HepG2 (cell line): ENCODE measurements around the gene EOGT. TPM values are rescaled to one million over a fixed set of nuclear protein-coding genes. Genes with fewer than 3 reads are reported as not detected.

ENCODE experiments used
- ATAC-seq: fragments of 200-7000 bp; cut with Tn5 transposase; 3 replicates; pipeline ENCODE4 v1.9.1; 2020; ENCODE audit warnings: mild to moderate bottlenecking, moderate library complexity
- BruUV-seq: library from RNA; stranded (reverse); fragments of 400-500 nt; replicated peaks from 2 replicates; lab custom pipeline; 2021; lab: Mats Ljungman, UMichigan
- CTCF ChIA-PET: fragments of 300-600 bp; formaldehyde crosslinking; extraction: SDS; loops from one replicate; lab custom pipeline; 2021; ENCODE audit warnings: low total read pairs, inconsistent platforms, low intra/inter-chr PET ratio; lab: Yijun Ruan, JAX
- POLR2A ChIA-PET: fragments of 350-600 bp; sonication (Branson Sonifier 250); formaldehyde crosslinking; loops from one replicate; lab custom pipeline; 2020; ENCODE audit warnings: antibody characterized with exemption, inconsistent platforms; lab: Yijun Ruan, JAX
- DNase-seq: peaks from one replicate; pipeline ENCODE4 v3.0.0-alpha.2; 2015; ENCODE audit warnings: low spot score
- FAIRE-seq: peaks from 3 replicates; lab custom pipeline; 2011; peaks lifted over from hg19 to GRCh38; lab: Jason Lieb, UNC
- H2AFZ ChIP-seq: one replicate; pipeline ENCODE4 v1.6.1; 2011; ENCODE audit warnings: low read length, inconsistent platforms
- H3K27ac ChIP-seq: fragments of 300-600 bp; 3 replicates; pipeline ENCODE4 v1.8.0; 2011; ENCODE audit warnings: mixed run types, mild to moderate bottlenecking, mixed read lengths, low read length, inconsistent platforms; ENCODE audit not compliant: insufficient read depth; ENCODE audit errors: extremely low read length
- H3K27me3 ChIP-seq, 2 experiments: fragments of 200-600 bp in 1 of 2; 2 replicates in 1 of 2; 3 replicates in 1 of 2; pipeline versions ENCODE4 v1.6.0 to v1.8.0; 2011; ENCODE audit warnings: low read length in 2 of 2, mild to moderate bottlenecking in 2 of 2, moderate library complexity in 2 of 2, inconsistent platforms in 1 of 2; ENCODE audit not compliant: insufficient read depth in 2 of 2, control insufficient read depth in 1 of 2
- H3K36me3 ChIP-seq, 2 experiments: fragments of 200-600 bp in 1 of 2; replicated peaks in 1 of 2; 2 replicates in 1 of 2; 3 replicates in 1 of 2; pipeline versions ENCODE4 v1.5.1 to v1.8.0; 2011; ENCODE audit warnings: low read length in 2 of 2, inconsistent platforms in 1 of 2; ENCODE audit not compliant: insufficient read depth in 2 of 2, control insufficient read depth in 1 of 2
- H3K4me1 ChIP-seq: 2 replicates; pipeline ENCODE4 v1.5.1; 2012; ENCODE audit warnings: low read length, inconsistent platforms; ENCODE audit not compliant: insufficient read depth
- H3K4me2 ChIP-seq: 2 replicates; pipeline ENCODE4 v1.6.0; 2011; ENCODE audit warnings: low read depth, low read length, inconsistent platforms
- H3K4me3 ChIP-seq, 3 experiments: fragments of 200-600 bp in 1 of 3; sonication (generic), shearing (Covaris generic) in 1 of 3; replicated peaks in 1 of 3; 2 replicates each; pipeline ENCODE4 v1.5.1; 2011 to 2016; ENCODE audit warnings: low read length in 3 of 3, inconsistent platforms in 2 of 3, low read depth in 2 of 3, mild to moderate bottlenecking in 2 of 3, control low read depth in 1 of 3, mixed read lengths in 1 of 3; ENCODE audit not compliant: insufficient read depth in 1 of 3
- H3K79me2 ChIP-seq: one replicate; pipeline ENCODE4 v1.6.1; 2011; ENCODE audit warnings: low read length, inconsistent platforms; ENCODE audit not compliant: insufficient read depth
- H3K9ac ChIP-seq: 2 replicates; pipeline ENCODE4 v1.6.0; 2011; ENCODE audit warnings: mild to moderate bottlenecking, low read depth, low read length, inconsistent platforms; ENCODE audit not compliant: insufficient read depth
- H3K9me3 ChIP-seq: 2 replicates; pipeline ENCODE4 v1.5.1; 2012; ENCODE audit warnings: mild to moderate bottlenecking, low read length
- H4K20me1 ChIP-seq: 2 replicates; pipeline ENCODE4 v1.6.0; 2011; ENCODE audit warnings: inconsistent platforms, mild to moderate bottlenecking, low read length, moderate library complexity; ENCODE audit not compliant: insufficient read depth
- ARID4A ChIP-seq: sonication (generic); formaldehyde crosslinking; IDR thresholded peaks from 2 replicates; pipeline ENCODE4 v1.5.0; 2020; ENCODE audit warnings: mild to moderate bottlenecking, missing genetic modification reagents, borderline replicate concordance
- ATAD3A ChIP-seq: sonication (generic); formaldehyde crosslinking; IDR thresholded peaks from 2 replicates; pipeline ENCODE4 v1.4.0; 2020; ENCODE audit warnings: missing genetic modification reagents
- EHMT2 ChIP-seq: fragments of 200-600 bp; sonication (generic); IDR thresholded peaks from 2 replicates; pipeline ENCODE4 v1.7.0; 2017; ENCODE audit warnings: antibody characterized with exemption, low read depth, low read length, borderline replicate concordance
- TCF7L2 ChIP-seq: IDR thresholded peaks from 2 replicates; pipeline ENCODE4 v1.6.1; 2011; ENCODE audit warnings: mild to moderate bottlenecking, low read depth, low read length, moderate library complexity
- ZBTB20 ChIP-seq: sonication (generic); formaldehyde crosslinking; IDR thresholded peaks from 2 replicates; pipeline ENCODE4 v1.8.1; 2023; ENCODE audit warnings: missing genetic modification reagents, low read depth, mild to moderate bottlenecking, borderline replicate concordance
- ZNF557 ChIP-seq: sonication (generic); formaldehyde crosslinking; IDR thresholded peaks from 2 replicates; pipeline ENCODE4 v1.4.0; 2020; ENCODE audit warnings: missing genetic modification reagents
- ZNF562 ChIP-seq: sonication (generic); formaldehyde crosslinking; IDR thresholded peaks from 2 replicates; pipeline ENCODE4 v1.8.0; 2022; ENCODE audit warnings: missing genetic modification reagents, borderline replicate concordance
- ZNF691 ChIP-seq: sonication (generic); formaldehyde crosslinking; IDR thresholded peaks from 2 replicates; pipeline ENCODE4 v1.4.0; 2020; ENCODE audit warnings: missing genetic modification reagents, low read depth, mild to moderate bottlenecking, borderline replicate concordance
- ZNF777 ChIP-seq: sonication (generic); formaldehyde crosslinking; IDR thresholded peaks from 2 replicates; pipeline ENCODE4 v1.4.0; 2020; ENCODE audit warnings: missing genetic modification reagents
- WGBS: methylation state at CpG from one replicate; pipeline ENCODE4 v1.1.6; 2017; ENCODE audit warnings: low lambda C conversion rate; 5-methylcytosine and 5-hydroxymethylcytosine counted together
- in situ Hi-C: cut with HindIII; loops from 2 replicates; pipeline ENCODE4 v1.10.0; 2017; ENCODE audit warnings: low pct_unique_long_range_greater_than_20kb; ENCODE audit not compliant: extremely low pct_ligation_motif_present
- intact Hi-C: fragments of 100-400 bp; cut with micrococcal nuclease; formaldehyde crosslinking; loops from one replicate; pipeline ENCODE4 v1.10.0; 2022; ENCODE audit not compliant: unreplicated experiment
- polyA plus RNA-seq, 8 experiments: library from polyadenylated mRNA; depleted of rRNA in 3 of 8; stranded (reverse) in 7 of 8; unstranded in 1 of 8; fragments of >200 nt; fragmentation: Illumina TruSeq in 4 of 8; extraction: Trizol in 4 of 8; gene quantifications; 2 replicates each; pipeline versions ENCODE4 v1.2.1 to v1.2.3, GENCODE V29; 2011 to 2016; ENCODE audit warnings: low read depth in 4 of 8, missing spikeins in 1 of 8, mixed read lengths in 1 of 8; ENCODE audit not compliant: insufficient read depth in 1 of 8
- total RNA-seq, 5 experiments: library from RNA; depleted of rRNA; stranded (reverse); fragments of >200 nt; fragmentation: Illumina TruSeq; extraction: Trizol; gene quantifications; 2 replicates each; pipeline ENCODE4 v1.2.3, GENCODE V29; 2016; ENCODE audit warnings: low read depth in 1 of 5
- TF ChIP-seq, protein P1 (sequence below): sonication (generic); formaldehyde crosslinking; IDR thresholded peaks from 2 replicates; pipeline ENCODE4 v1.4.0; 2020; ENCODE audit warnings: missing genetic modification reagents, borderline replicate concordance

Gene EOGT
- total and polyA plus RNA-seq, 2 of the 13 experiments (the other 11 are each of a cell fraction or from before 2014, with no cell fraction given) = 4.5 to 18.6 TPM

DNA sequence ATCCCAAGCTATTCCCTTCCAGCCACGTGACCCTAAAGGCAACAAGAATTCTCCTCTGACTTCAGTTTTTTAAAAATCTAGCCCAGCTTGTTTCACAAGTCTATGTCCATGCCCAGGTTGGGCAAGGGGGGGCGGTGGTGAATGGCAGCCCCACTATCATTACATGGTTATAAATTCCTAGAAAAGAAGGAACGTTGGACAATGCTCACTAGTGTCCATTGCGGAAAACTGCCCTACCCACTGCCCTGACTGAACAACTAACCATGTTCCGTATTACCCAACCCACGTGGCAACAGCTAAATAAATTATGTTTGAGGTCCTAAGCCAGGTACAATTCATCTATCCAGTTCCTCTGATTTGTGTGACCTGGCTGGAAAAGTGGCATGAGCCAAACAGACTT is 72.4 kb downstream of the EOGT start:
- CTCF ChIA-PET = no interaction called here
- DNase-seq (no peak), ATAC-seq (no peak), FAIRE-seq (no peak)
- WGBS = 14% methylated on average over 6 of the region's 6 CpGs
- Histone ChIP-seq H3K9ac (no peak overlapping the region), H3K4me1 (peaks cover 32% of the 10 kb centered on the region), H2AFZ (no peak overlapping the region), H3K27ac (no peak overlapping the region), H3K27me3 (peaks cover 0 to 16% of the 10 kb centered on the region in 2 experiments; a peak in 4 of 5 replicates), H3K4me2 (no peak overlapping the region), H3K36me3 (no peaks in the 10 kb centered on the region), H3K79me2 (no peaks in the 10 kb centered on the region), H4K20me1 (no peaks in the 10 kb centered on the region), H3K9me3 (no peaks in the 10 kb centered on the region), H3K4me3 (no peak overlapping the region)
- no peak for TF ChIP-seq ZBTB20 (CRISPR knock-in tag)
- TF ChIP-seq ZNF557 (CRISPR knock-in tag) = no peak
- no peak for TF ChIP-seq ATAD3A (CRISPR knock-in tag)
- TF ChIP-seq EHMT2 = no peak
- no peak for TF ChIP-seq ZNF691 (CRISPR knock-in tag)
- no peak for TF ChIP-seq TCF7L2
- POLR2A ChIA-PET = no interaction called here
- no TSS peak for BruUV-seq
- in situ Hi-C loops (no loop called here), intact Hi-C loops (no loop called here)

DNA sequence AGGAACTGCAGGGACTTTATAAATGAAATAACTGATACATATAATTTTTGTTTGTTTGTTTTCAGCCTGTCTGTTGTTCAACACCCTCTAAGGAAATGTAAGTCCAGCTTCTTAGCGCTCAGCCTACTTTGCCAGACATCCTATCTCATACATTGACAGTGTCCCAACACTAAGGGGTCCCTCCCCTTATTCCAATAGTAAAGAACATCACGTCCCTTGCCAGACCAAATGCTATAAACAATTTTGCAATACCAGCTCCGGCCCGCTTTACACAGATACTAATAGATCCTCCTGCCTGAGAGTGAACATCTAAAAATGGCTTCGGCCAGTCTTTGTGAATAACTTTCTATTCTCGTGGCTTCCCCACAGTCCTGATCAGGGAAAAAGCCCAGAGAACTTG is 76.6 kb downstream of the EOGT start:
- Histone ChIP-seq H3K27me3 (peaks cover 0 to 30% of the 10 kb centered on the region in 2 experiments; a peak in 4 of 5 replicates), H3K9me3 (no peaks in the 10 kb centered on the region), H3K36me3 (no peaks in the 10 kb centered on the region), H3K9ac (no peak overlapping the region), H2AFZ (no peak overlapping the region), H4K20me1 (no peaks in the 10 kb centered on the region), H3K4me1 (peaks cover 12% of the 10 kb centered on the region), H3K27ac (no peak overlapping the region), H3K4me2 (no peak overlapping the region), H3K79me2 (no peaks in the 10 kb centered on the region), H3K4me3 (no peak overlapping the region)
- ATAC-seq (no peak), FAIRE-seq (no peak), DNase-seq (no peak)
- POLR2A ChIA-PET = no interaction called here
- intact Hi-C loops (no loop called here), in situ Hi-C loops (no loop called here)
- BruUV-seq = no TSS peak
- WGBS = 30% methylated on average over 6 of the region's 6 CpGs
- CTCF ChIA-PET = no interaction called here
- TF ChIP-seq ARID4A (CRISPR knock-in tag) (no peak), ZNF562 (CRISPR knock-in tag) (no peak), ZNF777 (CRISPR knock-in tag) (no peak)
- TF ChIP-seq, protein P1, sequence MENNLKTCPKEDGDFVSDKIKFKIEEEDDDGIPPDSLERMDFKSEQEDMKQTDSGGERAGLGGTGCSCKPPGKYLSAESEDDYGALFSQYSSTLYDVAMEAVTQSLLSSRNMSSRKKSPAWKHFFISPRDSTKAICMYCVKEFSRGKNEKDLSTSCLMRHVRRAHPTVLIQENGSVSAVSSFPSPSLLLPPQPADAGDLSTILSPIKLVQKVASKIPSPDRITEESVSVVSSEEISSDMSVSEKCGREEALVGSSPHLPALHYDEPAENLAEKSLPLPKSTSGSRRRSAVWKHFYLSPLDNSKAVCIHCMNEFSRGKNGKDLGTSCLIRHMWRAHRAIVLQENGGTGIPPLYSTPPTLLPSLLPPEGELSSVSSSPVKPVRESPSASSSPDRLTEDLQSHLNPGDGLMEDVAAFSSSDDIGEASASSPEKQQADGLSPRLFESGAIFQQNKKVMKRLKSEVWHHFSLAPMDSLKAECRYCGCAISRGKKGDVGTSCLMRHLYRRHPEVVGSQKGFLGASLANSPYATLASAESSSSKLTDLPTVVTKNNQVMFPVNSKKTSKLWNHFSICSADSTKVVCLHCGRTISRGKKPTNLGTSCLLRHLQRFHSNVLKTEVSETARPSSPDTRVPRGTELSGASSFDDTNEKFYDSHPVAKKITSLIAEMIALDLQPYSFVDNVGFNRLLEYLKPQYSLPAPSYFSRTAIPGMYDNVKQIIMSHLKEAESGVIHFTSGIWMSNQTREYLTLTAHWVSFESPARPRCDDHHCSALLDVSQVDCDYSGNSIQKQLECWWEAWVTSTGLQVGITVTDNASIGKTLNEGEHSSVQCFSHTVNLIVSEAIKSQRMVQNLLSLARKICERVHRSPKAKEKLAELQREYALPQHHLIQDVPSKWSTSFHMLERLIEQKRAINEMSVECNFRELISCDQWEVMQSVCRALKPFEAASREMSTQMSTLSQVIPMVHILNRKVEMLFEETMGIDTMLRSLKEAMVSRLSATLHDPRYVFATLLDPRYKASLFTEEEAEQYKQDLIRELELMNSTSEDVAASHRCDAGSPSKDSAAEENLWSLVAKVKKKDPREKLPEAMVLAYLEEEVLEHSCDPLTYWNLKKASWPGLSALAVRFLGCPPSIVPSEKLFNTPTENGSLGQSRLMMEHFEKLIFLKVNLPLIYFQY (CRISPR knock-in tag) = no peak
